LoVo (cell line): ENCODE measurements around the gene LRRC25.
A peak's percentile ranks its signal among the peaks of the same experiment; 100 is the strongest.
"Not testable (repeated sequence)": the region's sequence is repeated elsewhere in the genome, so short reads cannot be mapped to it uniquely, and the experiment has no call there.

Source experiments
- DNase-seq: peaks from one replicate; pipeline ENCODE4 v3.0.0-alpha.2; 2016; ENCODE audit warnings: low spot score

LRRC25 gene

GRCh38 chr19:18379803-18380747 is 17.3 kb downstream of the LRRC25 start:
- DNase-seq = peak; percentile 89

GRCh38 chr19:18377026-18377425 is 20.4 kb downstream of the LRRC25 start:
- peak; percentile 83 for DNase-seq

- DNase-seq = peak; percentile 93
Measured at GRCh38 chr19:18373892-18374629, 23.4 kb downstream of the LRRC25 start.

- no peak for DNase-seq
Measured at GRCh38 chr19:18373407-18373891, 24.0 kb downstream of the LRRC25 start.

GRCh38 chr19:18368504-18369222 is 28.8 kb downstream of the LRRC25 start:
- no peak for DNase-seq

- no peak for DNase-seq
Measured at GRCh38 chr19:18366021-18366435, 31.4 kb downstream of the LRRC25 start.

- peak; percentile 99 for DNase-seq
Measured at GRCh38 chr19:18364826-18365528, 32.4 kb downstream of the LRRC25 start.

- DNase-seq = not testable (repeated sequence)
Measured at GRCh38 chr19:18364277-18364825, 33.1 kb downstream of the LRRC25 start.

GRCh38 chr19:18363787-18364186 is 33.6 kb downstream of the LRRC25 start:
- no peak for DNase-seq

DNA sequence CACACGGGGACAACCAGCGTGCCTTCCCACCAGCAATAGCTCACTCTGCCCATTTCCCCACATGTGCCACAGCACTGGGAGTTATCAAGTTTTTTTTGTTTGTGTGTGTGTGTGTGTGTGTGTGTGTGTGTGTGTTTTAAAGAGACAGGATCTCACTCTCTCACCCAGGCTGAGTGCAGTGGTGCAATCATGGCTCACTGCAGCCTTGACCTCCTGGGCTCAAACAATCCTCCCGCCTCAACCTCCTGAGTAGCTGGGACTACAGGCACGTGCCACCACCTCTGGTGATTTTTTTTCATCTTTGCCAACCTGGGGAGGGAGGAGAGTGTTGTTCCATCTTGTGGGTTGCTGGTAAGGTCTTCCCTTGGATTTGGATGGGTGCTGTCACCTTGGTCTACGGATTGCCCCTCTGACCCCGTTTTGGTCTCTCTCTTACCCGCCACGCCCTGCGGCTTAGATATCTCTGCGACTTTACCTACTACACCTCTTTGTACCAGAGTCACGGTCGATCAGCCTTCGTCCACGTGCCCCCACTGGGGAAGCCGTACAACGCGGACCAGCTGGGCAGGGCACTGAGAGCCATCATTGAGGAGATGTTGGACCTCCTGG is 34.4 kb downstream of the LRRC25 start:
- no peak for DNase-seq

- DNase-seq = no peak
Measured at GRCh38 chr19:18361646-18362045, 35.8 kb downstream of the LRRC25 start.

GRCh38 chr19:18357041-18357440 is 40.4 kb downstream of the LRRC25 start:
- no peak for DNase-seq

GRCh38 chr19:18354743-18355142 is 42.7 kb downstream of the LRRC25 start:
- not testable (repeated sequence) for DNase-seq

DNA sequence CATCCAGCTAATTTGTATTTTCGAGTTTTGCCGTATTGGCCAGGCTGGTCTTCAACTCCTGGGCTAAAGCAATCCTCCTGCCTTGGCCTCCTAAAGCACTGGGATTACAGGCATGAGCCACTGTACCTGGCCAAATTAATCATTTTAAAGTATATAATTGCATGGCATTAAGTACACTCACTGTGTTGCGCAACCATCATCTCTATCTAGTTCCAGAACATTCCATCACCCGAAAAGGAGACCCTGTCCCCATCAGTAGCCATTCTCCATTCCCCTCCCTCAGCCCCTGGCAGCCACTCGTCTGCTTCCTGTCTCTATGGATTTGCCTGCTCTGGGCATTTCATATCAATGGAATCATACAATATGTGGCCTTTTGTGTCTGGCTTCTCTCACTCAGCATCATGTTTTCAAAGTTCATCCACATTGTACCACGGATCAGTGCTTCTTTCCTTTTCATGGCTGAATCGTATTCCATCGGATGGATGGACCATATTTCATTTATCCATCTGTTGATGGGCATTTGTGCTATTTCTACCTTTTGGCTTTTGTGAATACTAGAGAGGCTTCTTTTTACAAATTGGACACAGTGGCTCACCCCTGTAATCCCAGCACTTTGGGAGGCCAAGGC is 43.9 kb downstream of the LRRC25 start:
- no peak for DNase-seq

- DNase-seq = no peak
Measured at GRCh38 chr19:18351544-18351943, 45.9 kb downstream of the LRRC25 start.

- no peak for DNase-seq
Measured at GRCh38 chr19:18350490-18350889, 46.9 kb downstream of the LRRC25 start.

GRCh38 chr19:18349524-18350128 is 47.8 kb downstream of the LRRC25 start:
- DNase-seq = peak; percentile 59

GRCh38 chr19:18348818-18349339 is 48.5 kb downstream of the LRRC25 start:
- DNase-seq = not testable (repeated sequence)

DNA sequence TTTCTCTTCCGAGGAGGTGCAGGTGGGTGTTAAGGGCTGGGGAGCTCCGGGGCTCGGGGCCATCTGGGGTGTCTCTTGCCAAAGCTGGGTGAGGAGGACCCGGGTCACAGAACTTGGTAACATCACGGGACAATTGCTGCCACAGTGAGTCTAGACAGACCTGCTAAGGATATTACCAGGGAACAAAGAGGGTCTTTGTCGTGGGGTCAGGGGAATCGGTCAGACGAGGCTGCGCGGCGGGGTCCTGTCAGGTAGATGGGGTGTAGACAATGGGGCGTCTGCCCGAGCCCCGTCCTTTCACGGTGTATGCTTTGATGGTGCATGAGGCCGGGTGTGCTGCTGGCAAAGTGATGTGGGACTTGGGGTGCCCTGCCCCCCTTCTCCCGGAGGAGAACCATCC is 49.3 kb downstream of the LRRC25 start:
- no peak for DNase-seq

DNA sequence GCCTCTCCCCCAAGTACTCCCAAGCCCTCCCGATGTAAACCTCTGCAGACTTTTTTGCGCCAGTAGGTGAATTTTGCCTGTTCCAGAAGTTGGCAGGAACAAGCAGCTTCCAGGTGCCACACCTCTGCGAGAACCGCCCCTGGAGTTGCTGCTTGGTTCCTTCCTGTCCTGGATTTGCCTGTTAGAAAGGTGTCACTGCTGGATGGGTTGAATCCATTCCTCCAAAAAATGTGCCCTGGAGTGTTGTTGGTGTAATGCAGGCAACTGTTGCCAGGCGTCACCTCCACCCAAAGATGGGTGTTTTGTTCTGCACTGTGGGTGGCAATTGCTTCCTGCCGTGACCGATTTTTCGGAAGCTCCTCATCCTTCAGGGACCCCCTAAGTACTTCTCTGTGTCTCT is 51.3 kb downstream of the LRRC25 start:
- no peak for DNase-seq
